Measurements from ENCODE around the gene DPT.

The DPT gene

GRCh38 chr1:168735974-168736373 is 7.0 kb upstream of the DPT start:
- DNase-seq (ENCODE audit: low spot score), result no peak

DNA sequence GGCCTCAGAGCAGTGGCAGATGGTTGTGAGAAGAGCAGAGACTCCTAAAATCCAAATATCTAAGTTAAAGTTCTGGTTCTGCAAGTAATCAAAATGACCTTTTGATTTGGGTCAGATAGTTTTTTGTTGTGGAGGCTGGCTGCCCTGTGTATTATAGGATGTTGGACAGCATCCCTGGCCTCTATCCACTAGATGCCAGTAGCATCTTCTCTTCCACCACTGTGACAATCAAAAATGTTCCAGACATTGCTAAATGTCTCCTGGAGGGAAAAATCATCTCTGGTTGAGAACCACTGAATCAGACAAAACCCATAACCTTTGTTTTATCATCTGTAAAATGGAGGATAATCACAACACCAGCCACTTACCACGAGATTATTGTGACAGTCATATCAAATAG is 5.9 kb upstream of the DPT start:
- DNase-seq (ENCODE audit: low spot score), result no peak

DNA sequence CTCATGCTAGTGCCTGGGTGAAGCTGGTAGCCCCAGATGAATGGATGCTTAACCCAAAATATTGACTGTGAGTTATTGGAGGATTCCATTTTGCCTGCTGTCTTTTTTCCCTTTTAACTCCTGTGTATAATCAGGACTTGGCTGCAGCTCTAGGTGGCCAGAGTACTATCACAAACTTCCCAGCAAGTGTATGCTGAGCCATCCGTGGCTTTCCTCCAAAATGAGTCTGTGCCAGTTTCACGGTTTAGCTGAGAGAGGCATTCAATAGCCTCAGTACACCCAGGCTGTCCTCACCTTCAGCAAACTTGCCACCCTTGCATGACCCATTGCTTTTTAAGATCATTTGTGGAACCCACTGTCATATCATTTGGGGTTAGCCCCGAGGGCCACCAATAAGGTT is 5.3 kb upstream of the DPT start:
- no peak for DNase-seq (ENCODE audit: low spot score)

DNA sequence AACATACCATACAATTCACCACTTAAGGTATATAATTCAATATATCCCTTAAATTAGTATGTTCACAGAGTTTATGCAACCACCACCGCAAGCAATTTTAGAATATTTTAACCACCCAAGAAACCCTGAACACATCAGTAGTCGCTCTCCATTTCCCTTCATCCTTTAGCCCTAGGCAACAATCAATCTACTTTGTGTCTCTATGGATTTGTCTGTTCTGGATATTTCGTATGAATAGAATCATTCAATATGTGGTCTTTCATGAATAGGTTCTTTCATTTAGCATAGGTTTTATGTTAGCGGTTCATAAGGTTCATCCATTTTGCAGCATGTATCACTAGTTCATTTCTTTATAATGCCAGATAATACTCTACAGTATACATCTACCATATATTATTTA is 4.2 kb upstream of the DPT start:
- no peak for DNase-seq (ENCODE audit: low spot score)

DNA sequence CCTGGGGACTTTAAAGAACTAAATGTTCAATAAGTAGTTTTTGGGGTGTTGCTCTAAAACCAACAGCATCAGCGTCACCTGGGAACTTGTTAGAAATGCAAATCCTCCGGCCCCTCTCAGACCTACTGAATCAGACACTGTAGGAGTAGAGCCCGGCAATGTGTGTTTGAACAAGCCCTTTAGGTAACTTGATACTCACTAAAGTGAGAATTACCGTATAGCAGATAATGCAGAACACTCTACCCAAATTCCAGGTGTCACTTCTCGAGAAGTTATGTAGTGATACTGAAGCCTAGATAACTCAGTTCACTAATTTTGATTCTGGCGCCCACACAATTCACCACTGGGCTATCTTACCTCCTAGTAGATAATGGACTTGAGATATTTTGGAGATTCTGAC is 3.7 kb upstream of the DPT start:
- DNase-seq (ENCODE audit: low spot score), result no peak

GRCh38 chr1:168731244-168731953 is 2.4 kb upstream of the DPT start:
- DNase-seq (ENCODE audit: low spot score), result no peak

- DNase-seq (ENCODE audit: low spot score), result no peak
These were observed 398 bp upstream of the DPT start for GRCh38 chr1:168729405-168729802.

DNA sequence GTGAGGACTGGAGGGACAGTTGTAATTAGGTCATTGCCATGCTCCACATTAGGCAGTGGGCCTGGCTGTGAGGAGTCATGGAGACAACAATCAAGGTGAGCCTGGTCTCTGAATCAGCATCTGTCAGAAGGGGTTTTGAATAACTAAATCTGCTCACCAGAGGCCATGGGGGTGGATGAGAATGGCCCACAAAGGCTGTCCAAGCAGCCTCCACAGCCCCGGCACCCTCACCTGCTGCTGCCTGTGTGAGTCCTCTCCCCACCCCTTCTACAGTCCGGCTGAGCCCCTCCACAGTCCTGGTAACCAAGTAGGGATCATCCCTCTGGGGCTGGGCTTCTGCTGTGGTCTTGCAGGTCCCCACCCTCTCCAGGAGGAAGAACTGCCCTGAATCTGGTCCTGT is 2.3 kb downstream of the DPT start:
- no peak for DNase-seq (ENCODE audit: low spot score)

- no peak for DNase-seq (ENCODE audit: low spot score)
These were observed 2.7 kb downstream of the DPT start for GRCh38 chr1:168726281-168726680.

- DNase-seq (ENCODE audit: low spot score), result no peak
These were observed 3.2 kb downstream of the DPT start for GRCh38 chr1:168725831-168726230.

- no peak for DNase-seq (ENCODE audit: low spot score)
These were observed 3.9 kb downstream of the DPT start for GRCh38 chr1:168725060-168725459.

GRCh38 chr1:168723000-168723399 is 6.0 kb downstream of the DPT start:
- no peak for DNase-seq (ENCODE audit: low spot score)

DNA sequence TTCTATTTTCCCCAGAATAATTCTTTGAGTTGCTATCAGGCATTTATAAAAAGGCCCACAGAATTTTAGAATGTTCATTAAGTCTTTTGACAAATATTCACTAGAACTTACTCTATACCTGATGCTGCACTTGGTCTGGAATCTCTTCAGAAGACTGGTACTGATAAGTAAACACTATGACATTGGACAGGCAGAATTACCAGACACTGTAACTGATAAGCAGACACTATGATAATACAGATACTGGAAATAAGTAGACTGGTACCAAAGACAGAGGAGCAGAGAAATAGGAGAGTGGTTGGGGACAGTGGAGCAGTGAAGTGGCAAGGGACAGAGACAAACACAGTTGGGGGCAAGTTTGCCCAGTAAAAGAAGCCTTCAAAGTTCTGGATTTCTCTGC is 8.2 kb downstream of the DPT start:
- no peak for DNase-seq (ENCODE audit: low spot score)

DNA sequence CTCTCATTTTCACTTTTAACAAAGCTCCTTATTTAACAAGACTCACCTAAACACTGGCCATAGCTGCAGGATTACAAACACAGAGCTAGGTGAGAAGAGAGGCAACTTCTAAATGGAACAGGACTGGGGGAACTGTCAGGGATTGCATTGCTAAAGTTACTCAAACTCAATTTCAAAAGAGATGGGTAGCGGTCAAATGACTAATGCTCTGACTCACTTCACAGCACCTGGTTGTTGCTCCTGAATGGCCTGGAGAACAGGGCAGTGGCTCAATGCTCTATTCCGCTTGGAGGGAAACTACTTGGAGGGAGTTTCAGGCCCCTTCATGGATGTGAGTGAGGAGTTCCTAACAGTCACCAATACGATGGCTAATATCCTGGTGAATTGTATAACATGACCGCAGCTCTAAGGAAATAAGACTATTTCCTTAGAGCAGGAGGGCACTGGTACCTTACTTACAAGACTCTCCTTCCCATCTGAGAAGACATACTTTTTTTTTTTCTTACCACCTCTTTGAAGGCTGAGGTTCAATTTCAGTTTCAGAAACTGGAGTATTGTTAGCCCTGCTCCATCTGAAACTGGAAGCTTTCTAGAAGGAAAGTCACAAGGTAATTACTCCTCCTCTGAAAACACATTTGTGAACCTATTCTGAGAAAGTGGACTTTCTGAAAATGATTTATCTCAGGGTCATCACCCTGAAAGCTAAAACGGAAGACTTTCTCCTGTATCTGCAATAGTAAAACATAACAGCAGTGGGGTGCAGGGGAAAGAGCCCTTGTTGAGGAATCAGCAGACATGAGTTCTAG is 9.5 kb downstream of the DPT start:
- peak; percentile 53 for DNase-seq (ENCODE audit: low spot score)

- no peak for DNase-seq (ENCODE audit: low spot score)
These were observed 10.8 kb downstream of the DPT start for GRCh38 chr1:168717906-168718891.

- DNase-seq (ENCODE audit: low spot score), result peak; percentile 72
These were observed 15.0 kb downstream of the DPT start for GRCh38 chr1:168714012-168714411.

DNA sequence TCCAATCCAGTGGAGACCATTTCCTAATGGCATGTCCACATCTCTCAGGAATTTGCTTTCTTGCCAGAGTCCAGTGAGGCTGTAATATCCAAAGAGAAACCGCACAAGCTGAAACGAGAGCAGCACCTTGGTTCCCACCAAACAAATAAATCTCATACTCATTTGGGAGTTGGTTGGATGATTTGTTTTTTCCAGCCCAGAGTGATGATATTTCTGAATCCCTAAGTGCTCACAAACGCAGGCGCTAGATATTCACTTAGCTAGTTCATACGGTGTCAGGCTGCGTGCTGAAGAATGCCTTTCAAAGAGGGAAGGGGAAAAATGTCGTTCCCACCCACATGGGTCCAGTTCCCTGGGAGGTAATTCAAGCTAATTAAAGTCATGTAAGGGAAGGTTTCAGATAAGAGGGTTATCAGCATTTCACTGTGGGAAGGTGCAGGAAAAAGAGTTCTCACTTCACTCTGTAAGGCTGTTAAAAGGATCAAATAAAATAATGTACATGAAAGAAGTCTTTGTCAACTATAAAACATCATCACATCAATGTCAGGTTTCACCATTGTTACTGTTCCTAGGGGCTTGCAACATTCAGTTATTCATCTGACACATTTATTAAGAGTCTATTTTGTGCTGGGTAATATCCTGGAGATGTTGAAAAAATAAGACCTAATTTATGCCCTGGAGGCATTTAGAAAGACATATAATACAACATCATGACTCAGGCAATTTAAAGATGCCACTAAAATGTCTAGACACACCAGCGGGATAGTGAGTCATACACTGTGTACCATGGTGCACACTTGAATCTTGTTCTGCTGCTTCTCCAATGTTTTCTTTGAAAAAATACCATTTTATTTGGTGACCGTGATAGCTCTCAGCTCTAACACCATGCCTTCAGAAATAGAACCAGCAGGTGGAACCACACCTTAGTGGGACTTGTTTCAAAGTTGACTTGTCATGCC is 19.3 kb downstream of the DPT start:
- DNase-seq (ENCODE audit: low spot score), result peak; percentile 87

GRCh38 chr1:168708698-168709404 is 20.2 kb downstream of the DPT start:
- DNase-seq (ENCODE audit: low spot score), result no peak

DNA sequence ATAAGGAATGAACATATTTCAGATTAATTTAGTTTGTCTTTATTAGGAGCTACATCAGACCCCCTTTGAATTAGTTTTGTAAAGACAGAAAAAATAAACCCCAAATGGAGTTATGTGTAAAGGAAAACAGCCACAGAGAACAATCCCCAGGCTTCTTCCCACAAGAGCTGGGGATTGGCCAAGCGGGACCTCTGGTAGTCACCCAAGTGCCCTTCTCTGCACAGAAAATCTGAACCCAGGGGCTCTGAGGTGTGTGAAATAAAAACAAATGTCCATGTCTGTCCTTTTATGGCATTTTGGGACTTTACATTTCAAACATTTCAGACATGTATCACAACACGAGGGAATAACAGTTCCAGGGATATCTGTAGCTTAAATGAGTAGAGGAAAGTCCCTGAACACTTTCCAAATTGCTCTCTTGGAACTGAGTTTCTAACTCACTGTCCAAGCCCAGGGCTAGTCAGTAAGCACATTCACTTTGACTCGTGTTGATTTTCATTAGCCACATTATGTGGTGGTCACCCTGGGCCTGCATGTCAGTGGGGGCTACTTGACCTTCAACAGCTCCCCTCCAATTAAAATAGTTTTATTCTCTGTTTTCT is 22.5 kb downstream of the DPT start:
- no peak for DNase-seq (ENCODE audit: low spot score)

DNA sequence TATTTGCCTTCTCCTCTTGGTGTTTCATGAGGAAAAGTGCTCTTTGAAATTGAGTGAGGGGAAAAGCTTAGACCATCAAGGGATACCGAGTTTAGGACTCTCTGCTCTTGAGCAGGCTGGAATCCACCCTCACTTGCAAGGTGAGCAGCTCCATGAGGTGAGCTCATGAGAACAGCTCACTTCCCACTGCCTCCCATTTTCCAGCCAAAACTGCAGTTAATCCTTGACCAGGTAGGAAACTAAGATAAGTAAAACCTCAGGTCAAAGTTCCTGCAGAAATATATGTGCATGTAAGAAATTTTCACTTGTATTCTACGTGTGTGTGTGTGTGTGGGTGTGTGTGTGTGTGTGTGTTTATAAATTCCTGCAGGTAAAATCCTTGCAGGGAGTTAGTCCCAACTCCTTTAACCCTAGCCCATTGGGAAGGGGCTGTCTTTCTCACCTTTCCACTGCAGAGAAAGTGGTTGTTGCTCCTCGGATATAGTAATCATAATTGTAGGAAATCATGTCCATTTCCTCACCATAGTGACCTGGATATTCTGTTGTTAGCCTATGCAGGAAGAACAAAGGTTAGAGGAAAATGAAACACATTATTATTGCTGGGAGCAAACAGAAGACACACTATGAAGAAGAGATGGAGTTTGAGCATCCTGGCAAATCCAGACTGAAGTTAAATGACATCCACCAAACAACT is 28.3 kb downstream of the DPT start:
- DNase-seq (ENCODE audit: low spot score), result no peak
